ENCODE data around the gene TRMU. TPM values are rescaled to one million over a fixed set of nuclear protein-coding genes. Genes with fewer than 3 reads are reported as not detected.

TRMU gene
- polyA plus RNA-seq, 1 donor (not counting 4 experiments of a cell fraction or from before 2014, with no cell fraction given), result 33.6 TPM

- H3K9me3 ChIP-seq (ENCODE audit: control insufficient read depth, low read depth, low read length), result no peaks in the 10 kb centered on the region
- DNase-seq (ENCODE audit: low read depth, low spot score), result no peak
- H3K4me3 ChIP-seq (ENCODE audit: control insufficient read depth in 2 of 3, extremely low read depth in 1 of 3, insufficient read depth in 2 of 3, low read depth in 1 of 3, low read length in 3 of 3), result no peak overlapping the region
- H3K79me2 ChIP-seq (ENCODE audit: control insufficient read depth, insufficient read depth, low read length), result no peaks in the 10 kb centered on the region
- no peaks in the 10 kb centered on the region for H3K9me1 ChIP-seq (ENCODE audit: control insufficient read depth, extremely low read depth, insufficient read depth, low read length)
- no peak for FAIRE-seq
- H3K9ac ChIP-seq (ENCODE audit: control insufficient read depth, extremely low read depth, insufficient read depth, low read length), result no peak overlapping the region
- no peak overlapping the region for H3K27ac ChIP-seq (ENCODE audit: control insufficient read depth, insufficient read depth, low read length)
- peaks cover 7% of the 10 kb centered on the region for H4K20me1 ChIP-seq (ENCODE audit: control insufficient read depth, extremely low read depth, insufficient read depth, low read length)
- H3K4me1 ChIP-seq (ENCODE audit: control insufficient read depth, extremely low read depth, insufficient read depth, low read length), result peaks cover 3% of the 10 kb centered on the region
- no peak overlapping the region for H3K4me2 ChIP-seq (ENCODE audit: control insufficient read depth, extremely low read depth, insufficient read depth, low read depth, low read length)
- no peak for TF ChIP-seq CTCF (optimal IDR thresholded peaks at IDR 0.05 in 1 of 3, IDR thresholded peaks at IDR 0.05 in 1 of 3, conservative IDR thresholded peaks at IDR 0.05 in 1 of 3; ENCODE audit: extremely low read depth in 1 of 3, insufficient read depth in 2 of 3, low read length in 3 of 3)
- TF ChIP-seq EZH2 (IDR thresholded peaks at IDR 0.05; ENCODE audit: low read length), result no peak
- peaks cover 14 to 30% of the 10 kb centered on the region in 2 experiments for H3K36me3 ChIP-seq (ENCODE audit: control insufficient read depth in 2 of 2, extremely low read depth in 1 of 2, insufficient read depth in 2 of 2, low read length in 2 of 2)
- no peaks in the 10 kb centered on the region for H3K27me3 ChIP-seq (ENCODE audit: control insufficient read depth, extremely low read depth, insufficient read depth, low read length)
- dilution Hi-C loops (cut with MboI; ENCODE audit: extremely low pct_ligation_motif_present, low sequenced_read_pairs), result no loop called here
- H2AFZ ChIP-seq (ENCODE audit: control insufficient read depth, low read length), result no peak overlapping the region
Observed at GRCh38 chr22:46364341-46365165, 29.0 kb downstream of the TRMU start.

- Histone ChIP-seq H3K4me1 (ENCODE audit: control insufficient read depth, extremely low read depth, insufficient read depth, low read length) (peaks cover 3% of the 10 kb centered on the region), H3K79me2 (ENCODE audit: control insufficient read depth, insufficient read depth, low read length) (no peaks in the 10 kb centered on the region), H3K9me1 (ENCODE audit: control insufficient read depth, extremely low read depth, insufficient read depth, low read length) (no peaks in the 10 kb centered on the region), H3K4me2 (ENCODE audit: control insufficient read depth, extremely low read depth, insufficient read depth, low read depth, low read length) (no peak overlapping the region), H2AFZ (ENCODE audit: control insufficient read depth, low read length) (no peak overlapping the region), H3K4me3 (ENCODE audit: control insufficient read depth in 2 of 3, extremely low read depth in 1 of 3, insufficient read depth in 2 of 3, low read depth in 1 of 3, low read length in 3 of 3) (no peak overlapping the region), H3K27me3 (ENCODE audit: control insufficient read depth, extremely low read depth, insufficient read depth, low read length) (no peaks in the 10 kb centered on the region), H3K36me3 (ENCODE audit: control insufficient read depth in 2 of 2, extremely low read depth in 1 of 2, insufficient read depth in 2 of 2, low read length in 2 of 2) (peaks cover 12 to 31% of the 10 kb centered on the region in 2 experiments), H3K9me3 (ENCODE audit: control insufficient read depth, low read depth, low read length) (no peaks in the 10 kb centered on the region), H3K27ac (ENCODE audit: control insufficient read depth, insufficient read depth, low read length) (no peak overlapping the region), H4K20me1 (ENCODE audit: control insufficient read depth, extremely low read depth, insufficient read depth, low read length) (peaks cover 7% of the 10 kb centered on the region), H3K9ac (ENCODE audit: control insufficient read depth, extremely low read depth, insufficient read depth, low read length) (no peak overlapping the region)
- no peak for FAIRE-seq
- TF ChIP-seq CTCF (optimal IDR thresholded peaks at IDR 0.05 in 1 of 3, IDR thresholded peaks at IDR 0.05 in 1 of 3, conservative IDR thresholded peaks at IDR 0.05 in 1 of 3; ENCODE audit: extremely low read depth in 1 of 3, insufficient read depth in 2 of 3, low read length in 3 of 3) (no peak), EZH2 (IDR thresholded peaks at IDR 0.05; ENCODE audit: low read length) (no peak)
- dilution Hi-C loops (cut with MboI; ENCODE audit: extremely low pct_ligation_motif_present, low sequenced_read_pairs), result no loop called here
- no peak for DNase-seq (ENCODE audit: low read depth, low spot score)
Observed at GRCh38 chr22:46365166-46365624, 29.7 kb downstream of the TRMU start.

All from keratinocyte (primary cell).